Thyroid gland (tissue), 4 donors: ENCODE data around the gene PTPRN2. TPM values are rescaled to one million over a fixed set of nuclear protein-coding genes. Genes with fewer than 3 reads are reported as not detected.

ENCODE experiments used
- DNase-seq, 2 donors: peaks; one replicate each; pipeline ENCODE4 v3.0.0-alpha.2; 2019
- H3K27ac ChIP-seq, 3 donors: fragments of 200-600 bp; sonication (generic); 1 replicate in 2 of 3; 2 replicates in 1 of 3; pipeline ENCODE4 v1.5.1; 2016 to 2019; ENCODE audit warnings: mild to moderate bottlenecking in 1 of 3, moderate library complexity in 1 of 3
- H3K27me3 ChIP-seq: fragments of 200-600 bp; sonication (generic); one replicate; pipeline ENCODE4 v1.5.1; 2019
- H3K36me3 ChIP-seq, 2 donors: fragments of 200-600 bp; sonication (generic); one replicate each; pipeline ENCODE4 v1.5.1; 2016 to 2019
- H3K4me1 ChIP-seq, 2 donors: fragments of 200-600 bp; sonication (generic); one replicate each; pipeline ENCODE4 v1.5.1; 2017 to 2019
- H3K4me3 ChIP-seq, 3 donors: fragments of 200-600 bp; sonication (generic); replicated peaks in 1 of 3; 1 replicate in 2 of 3; 2 replicates in 1 of 3; pipeline ENCODE4 v1.5.1; 2016; ENCODE audit warnings: mild to moderate bottlenecking in 1 of 3
- H3K9me3 ChIP-seq: fragments of 200-600 bp; sonication (generic); one replicate; pipeline ENCODE4 v1.5.1; 2017
- CTCF ChIP-seq, 6 experiments: fragments of 200-600 bp in 3 of 6; fragments of 450-650 bp in 3 of 6; sonication (generic) in 3 of 6; IDR thresholded peaks; one replicate each; pipeline ENCODE4 v1.5.1; 2016 to 2019; ENCODE audit warnings: antibody characterized with exemption in 6 of 6, mild to moderate bottlenecking in 2 of 6, inconsistent platforms in 1 of 6, moderate library complexity in 1 of 6
- POLR2A ChIP-seq, 2 donors: fragments of 450-650 bp; IDR thresholded peaks; one replicate each; pipeline ENCODE4 v1.6.1; 2017; ENCODE audit warnings: antibody characterized with exemption in 2 of 2, mild to moderate bottlenecking in 2 of 2, moderate library complexity in 1 of 2
- WGBS, 2 donors: methylation state at CpG; one replicate each; pipeline ENCODE4 v1.1.5; 2017; 5-methylcytosine and 5-hydroxymethylcytosine counted together
- intact Hi-C: fragments of 100-400 bp; cut with DNase I; formaldehyde crosslinking; loops from one replicate; pipeline ENCODE4 v1.15.1; 2023
- total RNA-seq, 4 donors: library from RNA; depleted of rRNA; stranded (reverse); fragments of >200 nt; gene quantifications; one replicate each; pipeline ENCODE4 v1.2.3, GENCODE V29; 2016

Gene PTPRN2
- total RNA-seq, 4 donors from 2014 or later: 4.2 to 9.9 (median 7.7) TPM

DNA sequence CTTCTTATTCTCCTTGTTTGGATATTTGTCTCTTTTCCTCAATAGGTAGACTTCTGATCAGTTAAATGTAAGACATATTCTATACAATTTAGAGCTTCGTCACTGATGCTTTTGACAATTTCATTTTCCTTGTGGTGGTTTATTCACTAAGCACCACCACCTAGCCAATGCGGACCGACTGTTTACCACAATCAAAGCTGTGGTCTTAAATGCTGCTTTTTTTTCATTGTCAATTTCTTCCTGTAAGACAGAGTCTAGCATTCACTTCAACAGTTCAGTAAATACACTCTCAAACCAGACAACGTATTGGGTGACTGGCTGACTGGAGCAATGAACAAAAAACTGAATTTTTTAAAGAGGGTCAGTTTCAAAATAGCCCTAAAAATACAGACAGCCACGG lies 1011.8 kb downstream of the PTPRN2 start:
- H3K4me1 ChIP-seq: no peaks in the 10 kb centered on the region

DNA sequence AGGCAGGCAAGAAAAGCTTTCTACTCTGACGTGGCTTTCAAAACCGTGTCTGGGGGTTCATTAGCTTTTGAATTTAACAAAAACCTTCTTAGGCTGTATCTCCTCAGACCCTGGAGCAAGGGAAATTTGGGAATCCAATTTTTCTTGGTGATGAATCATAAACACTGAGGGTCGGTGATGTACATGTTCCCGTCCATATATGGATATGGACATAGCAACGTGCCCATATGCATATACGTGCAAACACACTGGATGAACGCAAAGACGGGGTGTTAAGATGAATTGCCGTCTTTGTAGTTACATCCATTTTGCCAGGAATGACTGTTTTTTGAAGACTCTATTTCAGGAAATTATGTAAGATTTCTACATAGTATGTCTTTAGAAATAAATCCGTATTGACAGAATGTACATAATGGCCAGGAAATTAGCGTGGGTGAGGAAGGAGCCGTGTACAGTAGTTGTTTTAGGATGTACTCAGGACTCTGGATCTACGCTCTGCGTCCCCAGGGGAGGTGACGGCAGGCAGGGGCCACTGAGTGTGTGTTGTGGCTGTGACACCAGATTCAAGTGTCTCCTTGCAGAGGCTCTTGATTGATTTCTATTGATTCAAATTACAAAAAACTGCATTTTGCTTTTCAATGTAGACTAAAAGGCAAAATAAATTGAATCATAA lies 1012.6 kb downstream of the PTPRN2 start:
- no peaks in the 10 kb centered on the region for H3K36me3 ChIP-seq
- WGBS, 2 donors: 83 to 88% methylated on average over 15 of the region's 15 CpGs
- DNase-seq: no peak
- TF ChIP-seq POLR2A (IDR thresholded peaks at IDR 0.05) (no peak), CTCF (IDR thresholded peaks at IDR 0.05) (no peak)
- intact Hi-C loops: no loop called here
- no peaks in the 10 kb centered on the region for H3K4me1 ChIP-seq
- H3K4me3 ChIP-seq: no peak overlapping the region
- no peaks in the 10 kb centered on the region for H3K27me3 ChIP-seq
- H3K27ac ChIP-seq: no peak overlapping the region
- no peaks in the 10 kb centered on the region for H3K9me3 ChIP-seq

More for the DNA sequence above, 1011.8 kb downstream of the PTPRN2 start:
- intact Hi-C loops: no loop called here
- H3K9me3 ChIP-seq: no peaks in the 10 kb centered on the region
- H3K27ac ChIP-seq: no peak overlapping the region
- no peak overlapping the region for H3K4me3 ChIP-seq
- TF ChIP-seq POLR2A (IDR thresholded peaks at IDR 0.05): no peak
- no peak for TF ChIP-seq CTCF (IDR thresholded peaks at IDR 0.05)
- no peaks in the 10 kb centered on the region for H3K27me3 ChIP-seq
- DNase-seq: no peak
- 79 to 89% methylated on average over 5 of the region's 5 CpGs for WGBS, 2 donors
- H3K36me3 ChIP-seq: no peaks in the 10 kb centered on the region

GRCh38 chr7:157574120-157574825 lies 1013.4 kb downstream of the PTPRN2 start:
- 87 to 90% methylated on average over 24 of the region's 24 CpGs for WGBS, 2 donors
- H3K27me3 ChIP-seq: no peaks in the 10 kb centered on the region
- no peaks in the 10 kb centered on the region for H3K9me3 ChIP-seq
- no peak for TF ChIP-seq POLR2A (IDR thresholded peaks at IDR 0.05)
- TF ChIP-seq CTCF (IDR thresholded peaks at IDR 0.05): no peak
- intact Hi-C loops: no loop called here
- H3K4me1 ChIP-seq: peaks cover 0 to 3% of the 10 kb centered on the region in 2 donors
- no peak overlapping the region for H3K4me3 ChIP-seq
- DNase-seq: no peak
- no peak overlapping the region for H3K27ac ChIP-seq
- H3K36me3 ChIP-seq: no peaks in the 10 kb centered on the region

GRCh38 chr7:157573244-157573643 lies 1014.4 kb downstream of the PTPRN2 start:
- Histone ChIP-seq H3K4me1 (peaks cover 2 to 8% of the 10 kb centered on the region in 2 donors), H3K27me3 (no peaks in the 10 kb centered on the region), H3K9me3 (no peaks in the 10 kb centered on the region), H3K36me3 (no peaks in the 10 kb centered on the region), H3K27ac (no peak overlapping the region), H3K4me3 (no peak overlapping the region)
- intact Hi-C loops: no loop called here
- TF ChIP-seq CTCF (IDR thresholded peaks at IDR 0.05) (no peak), POLR2A (IDR thresholded peaks at IDR 0.05) (no peak)
- no peak for DNase-seq
- WGBS, 2 donors: 89 to 96% methylated on average over 5 of the region's 5 CpGs

- Histone ChIP-seq H3K27ac (no peak overlapping the region), H3K36me3 (no peaks in the 10 kb centered on the region), H3K9me3 (no peaks in the 10 kb centered on the region), H3K27me3 (no peaks in the 10 kb centered on the region), H3K4me3 (no peak overlapping the region), H3K4me1 (peaks cover 5 to 13% of the 10 kb centered on the region in 2 donors)
- intact Hi-C loops: no loop called here
- TF ChIP-seq CTCF (IDR thresholded peaks at IDR 0.05): no peak
- DNase-seq: no peak
- WGBS, 2 donors: 71 to 75% methylated on average over 13 to 14 of the region's 14 CpGs
These were observed 1015.0 kb downstream of the PTPRN2 start for GRCh38 chr7:157572622-157573021.
